Measurements from ENCODE around the gene NLRP7.

GRCh38 chr19:54893406-54893805 is 53.9 kb downstream of the NLRP7 start:
- TF ChIP-seq CTCF (IDR thresholded peaks at IDR 0.05) (no peak), POLR2A (IDR thresholded peaks at IDR 0.05; ENCODE audit: low read length) (no peak), MAX (IDR thresholded peaks at IDR 0.05) (no peak), KDM1A (IDR thresholded peaks at IDR 0.05; ENCODE audit: low read depth) (no peak), MAZ (IDR thresholded peaks at IDR 0.05; ENCODE audit: borderline replicate concordance, low read depth, low read length) (no peak), E2F6 (IDR thresholded peaks at IDR 0.05; ENCODE audit: borderline replicate concordance, low read depth) (no peak), ZNF302 (CRISPR knock-in tag; IDR thresholded peaks at IDR 0.05) (no peak), EP300 (IDR thresholded peaks at IDR 0.05) (no peak), HOXB13 (CRISPR knock-in tag; IDR thresholded peaks at IDR 0.05; ENCODE audit: low read depth) (no peak), RCOR1 (IDR thresholded peaks at IDR 0.05; ENCODE audit: low read depth, low read length) (no peak), REST (IDR thresholded peaks at IDR 0.05) (no peak), RAD21 (conservative IDR thresholded peaks at IDR 0.05 in 1 of 2, IDR thresholded peaks at IDR 0.05 in 1 of 2) (no peak), POLR2AphosphoS2 (conservative IDR thresholded peaks at IDR 0.05; ENCODE audit: low read length) (no peak), JUN (IDR thresholded peaks at IDR 0.05) (no peak)

All from A549 (cell line).